SIG-M5 treated with dmso at 0.1 percent for 504 hours (cell line): Measurements from ENCODE around the gene SEPTIN1.
"Not testable (repeated sequence)": the region's sequence is repeated elsewhere in the genome, so short reads cannot be mapped to it uniquely, and the experiment has no call there.

Source experiments
- DNase-seq: peaks from one replicate; lab custom pipeline; 2025; ENCODE audit not compliant: unreplicated experiment; lab: John Stamatoyannopoulos, UW

Gene SEPTIN1

DNA sequence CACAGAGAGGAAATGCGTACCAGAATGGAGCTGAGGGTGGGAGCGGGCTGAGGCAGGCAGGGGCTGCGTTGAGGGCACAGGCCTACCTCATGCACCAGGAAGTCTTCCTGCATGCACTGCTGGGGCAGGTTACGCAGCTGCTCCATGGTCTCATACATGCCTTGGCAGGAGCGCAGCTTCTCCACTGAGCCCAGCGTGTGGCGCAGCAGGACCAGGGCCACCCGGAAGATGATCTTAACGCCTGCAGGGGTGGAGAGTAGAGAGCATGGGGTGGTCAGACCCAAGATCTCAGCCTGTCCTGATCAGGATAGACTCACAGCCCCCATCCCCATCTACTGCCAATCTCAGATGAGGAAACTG, 23.8 kb downstream of the SEPTIN1 start:
- DNase-seq: no peak

DNA sequence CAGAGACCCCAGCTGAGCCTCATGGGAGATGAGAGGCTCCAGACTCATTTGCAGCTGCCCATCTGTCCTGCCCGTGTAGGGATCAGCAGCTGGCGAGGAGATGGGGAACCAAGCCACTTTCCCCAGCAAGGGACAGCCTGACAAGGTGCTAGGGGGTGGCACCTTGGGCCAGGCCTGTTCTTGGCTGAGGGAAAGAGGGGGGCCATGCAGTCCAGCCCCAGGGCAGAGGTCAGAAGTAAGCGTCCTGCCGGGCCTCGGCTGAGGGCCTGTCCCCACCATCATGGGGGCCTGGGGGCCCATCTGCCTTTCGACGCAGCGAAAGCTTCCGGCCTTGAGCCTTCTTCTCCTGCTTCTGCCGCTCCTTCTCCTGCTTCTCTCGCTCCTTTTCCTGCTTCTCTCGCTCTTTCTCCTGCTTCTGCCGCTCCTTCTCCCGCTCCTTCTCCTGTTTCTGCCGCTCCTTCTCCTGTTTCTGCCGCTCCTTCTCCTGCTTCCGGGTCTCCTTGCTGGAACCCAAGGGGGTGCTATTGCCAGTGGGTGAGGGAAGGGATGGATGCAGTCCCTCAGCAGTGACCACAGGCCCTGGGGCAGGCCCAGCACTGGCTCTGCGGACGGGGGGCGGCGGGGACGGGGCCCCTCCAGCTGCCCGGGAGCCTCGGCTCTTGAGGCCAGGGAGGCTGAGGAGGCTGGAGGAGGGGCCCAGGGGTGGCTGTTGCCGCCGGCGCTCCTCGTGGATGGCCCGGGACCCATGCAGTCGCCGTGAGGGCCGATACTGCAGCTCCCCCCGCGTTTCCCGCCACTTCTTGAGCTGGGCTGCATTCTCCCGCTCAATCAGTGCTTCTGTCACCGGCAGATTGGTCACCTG, 24.4 kb downstream of the SEPTIN1 start:
- DNase-seq: no peak

DNA sequence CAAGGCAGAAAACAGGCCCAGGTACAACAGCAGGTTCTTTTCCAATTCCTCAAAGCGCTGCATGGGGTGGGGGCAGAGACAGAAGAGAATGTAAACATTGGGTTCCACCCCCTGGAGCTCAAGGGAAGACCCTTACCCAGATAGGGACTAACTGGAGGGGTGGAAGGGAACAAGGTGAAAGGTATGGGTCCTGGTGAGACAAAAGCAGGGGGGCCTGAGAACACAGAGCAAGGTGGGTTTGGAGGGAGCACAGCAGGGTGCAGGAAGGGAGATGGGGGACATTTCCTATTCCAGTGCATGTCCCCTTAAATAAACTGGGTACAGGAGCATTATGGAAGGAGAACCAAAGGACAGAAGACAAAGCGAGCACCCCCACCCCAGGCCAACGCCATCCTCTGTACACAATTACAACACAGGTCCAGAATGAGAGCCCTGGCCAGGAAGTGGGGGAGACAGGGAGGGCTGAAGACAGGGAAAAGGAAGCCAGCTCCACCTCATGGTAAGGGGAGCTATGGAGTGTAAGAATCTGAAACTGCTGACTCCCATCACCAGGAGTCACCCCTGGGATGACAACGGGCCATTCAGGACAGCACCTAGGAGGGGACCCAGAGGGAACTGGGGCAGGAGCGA, 25.2 kb downstream of the SEPTIN1 start:
- no peak for DNase-seq

DNA sequence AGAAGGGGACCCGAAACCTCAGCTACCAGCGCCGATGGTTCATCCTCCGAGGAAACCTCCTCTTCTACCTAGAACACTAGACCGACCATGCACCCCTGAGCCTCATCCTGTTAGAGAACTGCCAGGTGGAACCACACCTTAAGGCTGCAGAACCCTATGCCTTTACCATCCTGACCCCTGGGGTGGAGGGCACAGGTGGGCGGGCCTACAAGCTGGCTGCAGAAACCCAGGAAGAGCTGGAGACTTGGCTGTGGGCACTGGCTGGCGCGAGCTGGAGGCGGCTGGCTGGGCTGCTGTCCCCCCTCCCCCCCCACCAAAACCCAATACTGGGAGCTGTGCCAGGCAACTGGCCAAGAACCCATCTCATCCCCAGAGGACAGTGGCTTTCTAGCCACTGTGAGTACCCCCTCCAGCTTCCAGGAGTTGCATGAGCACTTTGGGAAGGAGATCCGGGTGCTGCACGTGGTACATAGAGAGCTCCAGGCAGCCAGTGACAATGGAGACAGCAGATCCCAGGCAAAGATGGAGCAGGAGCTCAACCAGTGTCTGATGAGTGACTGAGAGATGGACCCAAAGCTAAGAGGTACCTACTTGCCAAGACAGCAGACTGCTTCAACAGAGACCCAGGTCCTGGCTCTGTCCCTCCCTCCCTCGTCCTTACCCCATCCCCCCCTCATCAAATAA, 25.8 kb downstream of the SEPTIN1 start:
- no peak for DNase-seq

DNA sequence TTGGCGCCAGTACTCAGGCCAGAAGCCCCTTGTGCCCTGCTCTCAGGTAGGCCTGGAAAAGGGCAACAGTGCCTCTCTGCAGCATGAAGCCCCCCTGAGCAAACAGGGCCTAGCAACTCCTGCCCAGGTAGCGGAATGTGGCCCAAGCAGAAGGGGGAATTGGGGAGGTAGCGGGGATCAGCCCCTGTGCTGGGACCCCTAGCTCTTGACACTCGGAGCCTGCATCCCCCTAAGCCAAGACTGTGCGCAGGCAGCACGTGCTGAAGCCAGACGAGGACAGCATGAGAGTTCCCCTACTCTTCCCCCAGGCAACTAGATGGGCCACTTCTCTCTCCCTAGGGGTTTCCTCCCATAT, 26.4 kb downstream of the SEPTIN1 start:
- DNase-seq: no peak

DNA sequence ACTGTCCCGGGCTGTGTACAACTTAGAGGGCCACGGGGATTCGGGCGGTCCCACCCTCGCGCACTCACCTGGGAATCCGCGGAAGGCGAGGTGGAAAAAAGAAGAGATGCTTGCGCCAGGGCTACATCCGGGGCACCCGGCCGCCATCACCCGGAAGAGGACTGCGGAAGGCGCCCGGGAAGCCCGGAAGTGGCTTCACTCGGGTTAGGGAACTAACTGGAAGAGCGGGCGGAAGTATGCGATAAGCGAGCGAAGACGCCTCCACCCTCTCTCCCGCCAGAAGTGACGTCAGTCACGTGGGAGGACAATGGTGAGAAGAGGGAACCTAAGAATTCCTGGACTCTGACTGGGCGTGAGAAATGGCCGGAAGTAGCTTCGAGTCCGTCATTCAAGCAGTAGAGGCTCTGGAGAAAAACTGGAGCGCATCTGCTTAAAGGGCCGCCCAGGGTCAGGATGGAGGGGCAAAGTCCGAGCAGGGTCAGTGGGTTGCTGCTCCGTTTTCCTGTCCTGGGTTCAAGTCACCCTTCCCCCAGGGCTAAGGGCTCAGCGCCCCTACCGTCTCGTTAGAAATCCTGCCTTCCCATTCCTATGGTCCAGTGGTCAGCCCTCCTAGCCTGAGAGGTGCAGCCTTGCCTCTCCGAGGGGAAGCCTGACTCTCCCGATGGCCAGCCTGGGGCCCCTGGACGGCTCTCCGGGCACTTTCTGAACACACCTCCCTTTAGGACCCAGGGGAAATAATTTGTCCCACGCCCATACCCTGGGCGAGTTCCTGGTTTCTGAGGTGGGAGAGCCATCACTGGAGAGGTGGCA, 27.0 kb downstream of the SEPTIN1 start, which contains the start of gene CD2BP2:
Gene CD2BP2, minus strand, starts transcription at position 165 of the 810 bp plus-strand sequence. CDS start 627 bp downstream, outside the sequence.
- peak; percentile 99 for DNase-seq

DNA sequence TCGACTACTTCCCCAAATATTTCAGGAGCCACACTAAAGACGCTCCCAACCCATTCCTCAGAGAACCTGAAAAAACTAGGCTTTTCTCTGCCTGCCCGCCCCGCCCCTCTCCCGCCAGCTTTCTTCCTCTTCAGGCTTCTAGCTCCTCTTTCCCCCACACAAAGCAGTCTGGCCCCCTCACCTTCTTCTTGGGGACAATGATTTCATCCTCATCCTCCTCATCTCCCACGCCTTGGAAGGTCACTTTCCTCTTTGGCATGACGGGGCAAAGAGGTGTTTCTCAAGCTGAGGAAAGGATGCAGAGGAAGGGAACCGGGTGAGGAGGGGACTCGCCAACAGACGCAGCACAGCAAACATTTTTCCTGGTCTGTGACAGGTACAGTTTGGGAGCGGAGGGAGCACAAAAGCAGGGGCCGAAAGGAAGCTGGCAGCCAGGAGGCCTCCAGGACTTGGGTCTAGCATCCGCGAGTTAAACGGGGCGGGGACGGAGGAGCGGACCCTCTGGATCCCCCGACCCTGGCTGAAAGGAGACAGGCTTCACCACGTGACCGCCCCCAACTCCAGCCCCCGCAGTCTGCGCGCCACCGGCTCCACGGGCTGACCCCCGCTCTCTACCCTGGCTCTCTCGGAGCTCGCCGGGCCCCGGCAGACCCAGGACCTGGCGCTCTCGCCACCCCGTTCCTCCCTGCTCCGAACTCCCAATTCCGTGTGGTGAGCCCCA, 27.8 kb downstream of the SEPTIN1 start:
- DNase-seq: no peak

DNA sequence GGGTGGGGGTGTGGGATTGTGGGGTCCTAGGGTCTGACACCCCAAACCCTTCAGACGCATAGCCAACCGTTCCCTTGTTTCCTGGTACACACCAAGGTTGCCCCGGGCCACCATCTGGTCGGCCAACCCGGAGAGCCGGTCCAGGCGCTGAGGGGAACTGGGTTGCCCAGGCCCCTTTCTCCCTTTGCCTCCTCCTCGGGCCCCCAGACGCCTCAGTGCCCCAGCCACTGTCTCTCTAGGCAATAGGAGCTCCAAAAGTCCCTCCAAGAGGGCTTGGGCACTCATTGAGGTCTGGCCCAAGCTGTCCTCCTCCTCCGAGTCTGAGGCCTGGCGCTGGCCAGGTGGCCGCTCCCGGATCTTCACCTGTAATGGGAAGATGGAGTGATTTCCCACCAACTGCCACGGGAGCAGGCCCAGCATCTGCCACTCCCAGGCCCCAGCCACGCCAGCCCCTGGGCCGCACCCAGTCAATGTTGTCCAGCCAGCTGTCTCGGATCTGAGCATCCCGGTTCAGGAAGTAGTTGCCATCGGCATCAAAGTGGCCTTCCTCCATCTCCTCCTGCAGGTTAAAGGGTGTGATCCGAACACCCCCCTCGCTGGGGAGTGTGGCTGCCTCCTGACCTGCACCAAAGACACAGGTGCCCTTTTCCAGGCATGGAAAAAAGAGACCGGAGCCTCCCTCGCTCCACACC, 28.8 kb downstream of the SEPTIN1 start:
- no peak for DNase-seq

DNA sequence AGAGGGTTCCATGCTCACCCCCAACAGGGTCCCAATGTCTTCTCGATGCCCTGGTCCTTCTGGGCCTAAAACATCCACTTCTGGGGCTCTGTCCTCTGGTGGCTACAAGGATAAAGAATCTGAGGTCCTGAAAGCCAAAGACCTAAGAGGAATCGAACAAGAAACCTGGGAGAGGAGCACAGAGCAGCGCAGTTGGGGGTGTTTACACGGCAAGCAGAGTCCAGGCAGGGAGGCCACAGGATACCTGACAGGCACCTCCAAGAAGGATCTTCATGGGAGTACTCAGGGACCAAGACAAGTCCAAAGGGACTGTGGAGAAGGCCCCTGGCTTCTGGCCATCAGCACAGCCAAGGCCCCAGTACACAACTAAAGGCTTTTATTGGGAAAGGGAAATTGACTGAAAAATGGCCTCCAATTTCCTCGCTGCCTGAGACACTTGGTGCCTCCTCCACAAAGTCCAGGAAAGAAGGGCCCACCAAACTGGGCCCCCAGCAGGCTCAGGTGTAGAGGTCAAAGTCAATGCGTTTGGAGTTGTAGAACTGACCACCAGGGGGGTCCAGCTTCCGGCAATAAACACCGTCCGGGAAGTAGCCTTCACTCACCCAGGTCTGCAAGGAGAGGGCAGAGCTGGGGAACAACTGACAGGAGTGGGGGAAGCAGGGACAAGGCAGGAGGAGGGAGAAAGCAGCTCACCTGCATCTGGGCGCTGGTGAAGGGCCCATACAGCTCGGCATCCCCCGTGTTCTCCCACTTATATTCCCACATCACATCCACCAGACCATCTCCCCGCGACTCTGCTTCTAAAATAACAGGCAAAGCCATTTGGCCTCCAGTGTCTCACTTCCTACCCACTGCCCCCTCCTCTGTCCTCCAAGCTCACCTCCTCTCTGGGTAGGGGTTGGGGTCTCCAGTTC, 29.6 kb downstream of the SEPTIN1 start:
- DNase-seq: no peak

DNA sequence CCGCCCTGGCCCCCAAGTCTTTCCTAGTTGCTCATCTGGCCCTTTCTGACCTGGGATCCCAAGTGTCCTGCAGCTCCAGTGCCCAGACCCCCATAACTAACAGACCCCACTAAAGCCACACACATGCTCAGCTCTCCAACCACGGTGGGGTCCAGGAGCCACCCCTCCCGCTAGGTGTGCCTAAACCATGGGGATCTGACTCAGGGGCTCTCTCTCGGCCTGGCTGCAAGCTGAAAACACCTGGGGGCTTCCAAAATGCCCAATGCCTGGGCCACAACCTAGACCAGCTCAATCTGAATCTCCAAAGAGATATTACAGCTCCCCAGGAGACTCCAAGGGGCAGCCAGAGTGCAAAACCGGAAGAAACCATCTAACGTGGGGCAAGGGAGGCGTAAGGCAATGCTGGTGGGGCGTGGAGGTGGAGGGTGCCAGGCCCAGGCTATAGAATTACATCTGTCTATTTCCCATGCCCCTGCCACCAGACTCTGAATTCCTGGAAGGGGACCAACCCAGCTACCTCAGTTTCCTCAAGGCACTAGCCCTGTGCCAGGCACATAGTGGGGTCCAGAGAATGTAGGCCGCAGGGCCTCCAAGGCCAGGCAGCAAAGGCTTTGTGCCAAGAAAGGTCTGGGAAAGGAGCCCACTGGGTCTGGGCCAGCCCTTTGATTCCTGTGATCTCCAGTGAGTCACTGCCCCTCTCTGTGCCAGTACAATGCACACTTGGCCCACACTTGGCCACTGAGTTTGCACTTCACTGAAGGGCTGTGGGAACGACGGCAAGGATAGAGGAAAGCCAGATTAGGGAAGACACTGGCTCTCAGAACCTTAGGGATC, 30.6 kb downstream of the SEPTIN1 start:
- no peak for DNase-seq

DNA sequence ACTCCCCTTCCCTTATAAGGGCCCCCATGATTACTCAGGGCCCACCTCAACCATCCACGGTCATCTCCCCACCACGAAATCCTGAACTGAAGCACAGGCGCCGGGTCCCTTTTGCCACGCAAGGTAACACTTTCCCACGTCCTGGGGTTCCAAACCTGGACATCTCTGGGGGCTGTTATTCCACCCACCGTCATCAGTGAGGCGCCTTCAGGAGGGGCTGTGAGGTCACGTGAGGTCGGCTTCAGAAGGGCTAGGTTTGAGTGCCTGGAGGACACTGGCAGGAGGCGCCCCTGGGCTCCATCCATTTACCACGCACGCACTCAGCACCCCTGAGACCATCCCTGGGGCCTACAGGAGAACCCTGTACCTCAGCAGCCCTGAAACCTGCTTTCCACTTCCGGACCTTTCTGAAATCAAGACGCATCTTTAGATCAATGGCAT, 31.3 kb downstream of the SEPTIN1 start:
- no peak for DNase-seq

DNA sequence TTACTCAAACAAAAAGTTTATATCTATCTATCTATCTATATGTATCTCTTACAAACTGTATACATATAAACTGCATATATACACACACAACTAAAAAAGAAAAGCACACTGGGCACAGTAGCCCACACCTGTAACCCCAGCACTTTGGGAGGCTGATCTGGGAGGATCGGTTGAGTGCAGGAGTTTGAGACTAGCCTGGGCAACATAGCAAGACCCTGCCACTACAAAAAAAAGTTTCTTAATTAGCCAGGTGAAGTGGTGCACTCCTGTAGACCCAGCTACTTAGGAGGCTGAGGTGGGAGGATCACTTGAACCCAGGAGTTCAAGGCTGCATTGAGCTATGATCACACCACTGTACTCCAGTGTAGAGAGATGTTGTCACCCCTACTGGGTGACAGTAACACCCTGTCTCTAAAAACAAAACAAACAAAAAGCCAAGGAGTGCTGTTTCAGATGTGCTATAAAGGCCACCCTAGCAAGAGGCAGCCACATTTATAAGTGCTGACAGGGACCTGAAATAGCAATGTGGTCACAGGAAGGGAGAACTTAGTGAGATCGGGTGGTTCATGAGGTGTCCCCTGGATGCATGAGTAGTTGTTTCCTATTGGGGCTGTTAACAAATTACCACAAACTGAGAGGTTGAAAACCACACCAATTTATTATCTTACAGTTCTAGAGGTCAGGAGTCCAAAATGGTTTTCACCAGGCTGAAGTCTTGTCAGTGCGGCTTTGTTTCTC, 32.1 kb downstream of the SEPTIN1 start:
- DNase-seq: peak; percentile 47

DNA sequence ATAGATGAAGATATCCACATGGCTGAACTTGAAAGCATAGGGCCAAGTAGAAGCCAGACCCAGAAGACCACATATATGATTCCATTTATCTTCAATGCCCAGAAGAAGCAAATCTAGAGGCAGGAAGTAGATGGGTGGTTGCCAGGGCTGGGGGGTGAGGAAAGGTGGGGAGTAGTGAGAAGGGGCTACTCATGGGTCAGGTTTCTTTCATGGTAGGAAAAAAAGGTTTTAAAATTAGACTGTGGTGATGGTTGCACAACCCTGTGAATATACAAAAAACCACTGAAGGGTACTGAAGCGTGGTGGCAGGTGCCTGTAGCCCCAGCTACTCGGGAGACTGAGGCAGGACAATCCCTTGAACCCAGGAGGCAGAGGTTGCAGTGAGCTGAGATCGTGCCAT, 32.7 kb downstream of the SEPTIN1 start:
- DNase-seq: peak; percentile 22

DNA sequence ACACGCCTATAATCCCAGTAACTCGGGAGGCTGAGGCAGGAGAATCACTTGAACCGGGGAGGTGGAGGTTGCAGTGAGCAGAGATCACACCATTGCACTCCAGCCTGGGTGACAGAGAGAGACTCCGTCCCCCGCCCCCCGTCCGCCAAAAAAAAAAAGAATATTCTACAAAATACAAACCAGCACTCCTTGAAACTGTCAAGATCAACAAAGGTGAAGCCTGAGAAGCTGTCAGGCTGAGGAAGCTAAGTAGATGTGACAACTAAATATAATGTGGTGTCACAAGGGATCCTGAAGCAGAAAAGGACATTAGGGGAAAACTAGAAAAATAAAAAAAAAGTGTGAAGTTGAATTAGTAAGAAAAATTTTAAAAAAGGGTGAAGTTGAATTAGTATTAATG, 33.4 kb downstream of the SEPTIN1 start:
- DNase-seq: no peak

DNA sequence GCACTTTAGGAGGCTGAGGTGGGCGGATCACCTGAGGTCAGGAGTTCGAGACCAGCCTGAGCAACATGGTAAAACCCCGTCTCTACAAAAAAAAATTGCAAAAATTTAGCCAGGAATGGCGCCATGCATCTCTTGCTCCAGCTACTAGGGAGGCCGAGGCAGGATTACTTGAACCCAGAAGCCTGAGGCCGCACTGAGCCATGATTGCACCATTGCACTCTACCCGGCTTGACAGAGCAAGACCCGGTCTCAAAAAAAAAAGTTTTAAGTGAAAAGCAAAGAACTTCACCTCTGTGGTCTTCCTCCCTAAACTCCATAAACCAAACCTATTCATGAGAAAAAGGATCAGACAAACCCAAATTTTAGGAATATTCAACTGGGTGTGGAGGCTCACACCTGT, 34.2 kb downstream of the SEPTIN1 start:
- no peak for DNase-seq

DNA sequence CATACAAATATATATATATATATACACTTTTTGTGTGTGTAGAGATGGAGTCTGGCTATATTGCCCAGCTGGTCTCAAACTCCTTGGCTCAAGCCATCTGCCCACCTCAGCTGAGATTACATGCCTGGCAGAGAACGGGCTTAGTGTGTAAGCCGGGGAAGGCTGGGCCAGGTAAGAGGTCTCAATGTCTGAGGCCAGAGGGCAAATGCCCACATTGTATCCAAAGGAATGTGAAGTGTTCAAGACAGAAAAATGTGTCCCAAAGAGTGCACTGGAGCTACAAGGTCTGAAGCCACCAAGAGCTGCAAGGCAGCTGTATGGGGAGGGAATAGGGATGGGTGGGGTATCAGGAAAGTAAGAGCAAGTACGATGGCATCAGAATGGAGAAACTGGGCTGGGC, 36.1 kb downstream of the SEPTIN1 start:
- no peak for DNase-seq

DNA sequence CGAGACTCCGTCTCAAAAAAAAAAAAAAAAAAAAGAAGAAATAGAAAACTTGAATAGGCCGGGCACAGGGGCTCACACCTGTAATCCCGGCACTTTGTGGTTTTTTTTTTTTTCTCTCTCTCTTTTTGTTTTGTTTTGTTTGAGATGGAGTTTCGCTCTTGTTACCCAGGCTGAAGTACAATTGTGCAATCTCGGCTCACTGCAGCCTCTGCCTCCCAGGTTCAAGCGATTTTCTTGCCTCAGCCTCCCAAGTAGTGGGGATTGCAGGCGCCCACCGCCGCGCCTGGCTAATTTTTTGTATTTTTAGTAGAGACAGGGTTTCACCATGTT, 38.9 kb downstream of the SEPTIN1 start:
- DNase-seq: not testable (repeated sequence)
